Measurements from ENCODE around the gene WFDC8.
"Not testable (repeated sequence)": the region's sequence is repeated elsewhere in the genome, so short reads cannot be mapped to it uniquely, and the experiment has no call there.

DNA sequence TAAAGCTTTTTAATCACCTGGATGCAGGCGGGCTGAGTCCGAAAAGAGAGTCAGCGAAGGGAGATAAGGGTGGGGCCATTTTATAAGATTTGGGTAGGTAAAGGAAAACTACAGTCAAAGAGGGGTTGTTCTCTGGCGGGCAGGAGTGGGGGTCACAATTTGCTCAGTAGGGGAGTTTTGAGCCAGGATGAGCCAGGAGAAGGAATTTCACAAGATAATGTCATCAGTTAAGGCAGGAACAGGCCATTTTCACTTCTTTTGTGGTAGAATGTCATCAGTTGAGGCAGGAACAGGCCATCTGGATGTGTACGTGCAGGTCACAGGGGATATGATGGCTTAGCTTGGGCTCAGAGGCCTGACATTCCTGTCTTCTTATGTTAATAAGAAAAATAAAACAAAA is 5.2 kb upstream of the WFDC8 start:
- TF ChIP-seq CTCF (IDR thresholded peaks at IDR 0.05 in 8 of 11, conservative IDR thresholded peaks at IDR 0.05 in 3 of 11); POLR2A (IDR thresholded peaks at IDR 0.05); POLR2AphosphoS5 (IDR thresholded peaks at IDR 0.05): not testable (repeated sequence)

Data from spleen (tissue), 7 donors.